CD14-positive monocyte (primary cell): ENCODE results near the gene KAZN. TPM values are rescaled to one million over a fixed set of nuclear protein-coding genes. Genes with fewer than 3 reads are reported as not detected.

Experiments used
- DNase-seq, 3 donors: peaks; one replicate each; pipeline ENCODE4 v3.0.0-alpha.2; 2011 to 2022
- H2AFZ ChIP-seq: 2 replicates; pipeline ENCODE4 v1.6.0; 2012; ENCODE audit warnings: mild to moderate bottlenecking, low read depth, low read length, inconsistent platforms; ENCODE audit not compliant: insufficient read depth, poor library complexity, severe bottlenecking
- H3K27ac ChIP-seq, 2 donors: 1 replicate in 1 of 2; 2 replicates in 1 of 2; pipeline ENCODE4 v1.5.1; 2012 to 2013; ENCODE audit warnings: low read length in 2 of 2, control low read depth in 1 of 2, inconsistent platforms in 1 of 2, low read depth in 1 of 2, mild to moderate bottlenecking in 1 of 2
- H3K27me3 ChIP-seq, 2 donors: one replicate each; pipeline versions ENCODE4 v1.6.0 to v1.6.1; 2011 to 2013; ENCODE audit warnings: low read length in 2 of 2; ENCODE audit not compliant: control insufficient read depth in 2 of 2, insufficient read depth in 2 of 2
- H3K36me3 ChIP-seq, 2 donors: replicated peaks in 1 of 2; 1 replicate in 1 of 2; 2 replicates in 1 of 2; pipeline versions ENCODE4 v1.5.1 to v1.6.1; 2012 to 2013; ENCODE audit warnings: low read length in 2 of 2, control low read depth in 1 of 2, inconsistent platforms in 1 of 2, mild to moderate bottlenecking in 1 of 2; ENCODE audit not compliant: insufficient read depth in 2 of 2, control insufficient read depth in 1 of 2
- H3K4me1 ChIP-seq, 2 donors: 1 replicate in 1 of 2; 2 replicates in 1 of 2; pipeline versions ENCODE4 v1.5.1 to v1.6.1; 2012 to 2013; ENCODE audit warnings: low read length in 2 of 2, control low read depth in 1 of 2, inconsistent platforms in 1 of 2, mild to moderate bottlenecking in 1 of 2, moderate library complexity in 1 of 2; ENCODE audit not compliant: insufficient read depth in 2 of 2, control insufficient read depth in 1 of 2
- H3K4me2 ChIP-seq: replicated peaks from 2 replicates; pipeline ENCODE3; 2012; ENCODE audit warnings: low read length, moderate library complexity, mild to moderate bottlenecking; ENCODE audit not compliant: poor library complexity, severe bottlenecking; ENCODE audit errors: extremely low read depth
- H3K4me3 ChIP-seq, 3 experiments: fragments of 200-600 bp in 1 of 3; sonication (generic) in 1 of 3; replicated peaks in 1 of 3; 1 replicate in 2 of 3; 2 replicates in 1 of 3; pipeline ENCODE4 v1.5.1; 2011 to 2013; ENCODE audit warnings: low read length in 3 of 3, mild to moderate bottlenecking in 3 of 3, control low read depth in 2 of 3, low read depth in 2 of 3, inconsistent platforms in 1 of 3, moderate library complexity in 1 of 3
- H3K79me2 ChIP-seq: 2 replicates; pipeline ENCODE4 v1.6.0; 2012; ENCODE audit warnings: mild to moderate bottlenecking, control low read depth, inconsistent platforms, low read length, moderate library complexity; ENCODE audit not compliant: insufficient read depth
- H3K9ac ChIP-seq: 2 replicates; pipeline ENCODE4 v1.6.0; 2017; ENCODE audit warnings: low read length, mild to moderate bottlenecking; ENCODE audit not compliant: insufficient read depth, poor library complexity, severe bottlenecking
- H3K9me3 ChIP-seq, 2 donors: replicated peaks in 1 of 2; 1 replicate in 1 of 2; 2 replicates in 1 of 2; pipeline versions ENCODE4 v1.5.1 to v1.6.1; 2012 to 2013; ENCODE audit warnings: low read length in 2 of 2, control low read depth in 1 of 2; ENCODE audit not compliant: control insufficient read depth in 1 of 2, insufficient read depth in 1 of 2
- H4K20me1 ChIP-seq: 2 replicates; pipeline ENCODE4 v1.6.0; 2012; ENCODE audit warnings: mild to moderate bottlenecking, low read length, control low read depth, moderate library complexity; ENCODE audit not compliant: insufficient read depth
- H3K27ac Mint-ChIP-seq, 7 donors: one replicate each; pipeline ENCODE4 v1.8.0; 2020; ENCODE audit warnings: mild to moderate bottlenecking in 7 of 7, mixed read lengths in 7 of 7, moderate library complexity in 6 of 7, inconsistent platforms in 2 of 7
- H3K27me3 Mint-ChIP-seq, 3 donors: one replicate each; pipeline ENCODE4 v1.8.0; 2021 to 2022; ENCODE audit warnings: low read depth in 3 of 3, mild to moderate bottlenecking in 3 of 3, mixed read lengths in 3 of 3, moderate library complexity in 3 of 3, inconsistent platforms in 1 of 3
- H3K36me3 Mint-ChIP-seq, 2 donors: one replicate each; pipeline ENCODE4 v1.8.0; 2020; ENCODE audit warnings: mixed read lengths in 2 of 2, inconsistent platforms in 1 of 2, mild to moderate bottlenecking in 1 of 2
- H3K4me1 Mint-ChIP-seq: one replicate; pipeline ENCODE4 v1.8.0; 2020; ENCODE audit warnings: mild to moderate bottlenecking, mixed read lengths
- H3K4me3 Mint-ChIP-seq, 2 donors: one replicate each; pipeline ENCODE4 v1.8.0; 2020; ENCODE audit warnings: mild to moderate bottlenecking in 2 of 2, mixed read lengths in 2 of 2, moderate library complexity in 1 of 2
- H3K9me3 Mint-ChIP-seq, 7 donors: one replicate each; pipeline ENCODE4 v1.8.0; 2020 to 2022; ENCODE audit warnings: mixed read lengths in 7 of 7, mild to moderate bottlenecking in 6 of 7, moderate library complexity in 6 of 7, inconsistent platforms in 2 of 7
- CTCF ChIP-seq: fragments of 200-600 bp; IDR thresholded peaks from one replicate; pipeline ENCODE4 v1.8.0; 2022; ENCODE audit warnings: antibody characterized with exemption, mild to moderate bottlenecking
- WGBS: methylation state at CpG from one replicate; pipeline ENCODE4 v1.1.5; 2013; ENCODE audit warnings: missing lambda C conversion rate; ENCODE audit not compliant: insufficient coverage; 5-methylcytosine and 5-hydroxymethylcytosine counted together
- intact Hi-C, 2 donors: fragments of 100-400 bp; cut with micrococcal nuclease; formaldehyde crosslinking; loops; one replicate each; pipeline versions ENCODE4 v1.15.0 to v1.15.1; 2023
- polyA plus RNA-seq, 3 donors: library from polyadenylated mRNA; depleted of rRNA in 1 of 3; unstranded in 2 of 3; stranded (reverse) in 1 of 3; fragments of 300-500 nt in 2 of 3; fragments of >200 nt in 1 of 3; fragmentation: Illumina TruSeq in 2 of 3; gene quantifications; 1 replicate in 2 of 3; 2 replicates in 1 of 3; pipeline ENCODE4 v1.2.3, GENCODE V29; 2012 to 2021

The KAZN gene
- polyA plus RNA-seq, 3 donors: not detected

- H3K27ac Mint-ChIP-seq: no peak overlapping the region
- Histone ChIP-seq H3K4me3 (no peak overlapping the region), H3K9ac (no peak overlapping the region), H2AFZ (no peak overlapping the region), H3K79me2 (no peaks in the 10 kb centered on the region), H3K36me3 (no peaks in the 10 kb centered on the region), H4K20me1 (no peaks in the 10 kb centered on the region), H3K27ac (no peak overlapping the region), H3K27me3 (no peaks in the 10 kb centered on the region), H3K4me2 (no peak overlapping the region), H3K4me1 (peaks cover 35 to 39% of the 10 kb centered on the region in 2 donors), H3K9me3 (no peaks in the 10 kb centered on the region)
- H3K36me3 Mint-ChIP-seq: no peaks in the 10 kb centered on the region
- H3K9me3 Mint-ChIP-seq: no peaks in the 10 kb centered on the region
- no peak for DNase-seq
- intact Hi-C loops: no loop called here
- TF ChIP-seq CTCF: no peak
- no peak overlapping the region for H3K4me3 Mint-ChIP-seq
- WGBS: no CpG with 5 or more reads among the region's 6 CpGs
- peaks cover under 1 to 7% (median 4%) of the 10 kb centered on the region in 3 donors for H3K27me3 Mint-ChIP-seq
- peaks cover 39% of the 10 kb centered on the region for H3K4me1 Mint-ChIP-seq
These were observed 144.9 kb downstream of the KAZN start for GRCh38 chr1:14743368-14743767.

GRCh38 chr1:14745001-14745720 lies 146.7 kb downstream of the KAZN start:
- TF ChIP-seq CTCF: no peak
- Mint-ChIP-seq H3K27me3 (peaks cover 0 to 4% (median 3%) of the 10 kb centered on the region in 3 donors), H3K4me1 (peaks cover 27% of the 10 kb centered on the region), H3K9me3 (no peaks in the 10 kb centered on the region), H3K4me3 (no peak overlapping the region), H3K36me3 (no peaks in the 10 kb centered on the region), H3K27ac (no peak overlapping the region)
- Histone ChIP-seq H3K4me3 (no peak overlapping the region), H3K27ac (no peak overlapping the region), H3K9ac (no peak overlapping the region), H3K4me2 (no peak overlapping the region), H2AFZ (no peak overlapping the region), H4K20me1 (no peaks in the 10 kb centered on the region), H3K27me3 (no peaks in the 10 kb centered on the region), H3K36me3 (no peaks in the 10 kb centered on the region), H3K9me3 (no peaks in the 10 kb centered on the region), H3K79me2 (no peaks in the 10 kb centered on the region), H3K4me1 (peaks cover 23 to 27% of the 10 kb centered on the region in 2 donors)
- no CpG with 5 or more reads among the region's 9 CpGs for WGBS
- no peak for DNase-seq
- intact Hi-C loops: no loop called here
